Mesenchymal stem cell (in vitro differentiated cells and primary cell): ENCODE data around the gene TMEM178A.

ENCODE experiments used
- DNase-seq: peaks from one replicate; pipeline ENCODE4 v3.0.0-alpha.2; 2013
- H2AFZ ChIP-seq: one replicate; pipeline ENCODE4 v1.6.1; 2013; ENCODE audit warnings: low read depth, mild to moderate bottlenecking, control low read depth, inconsistent platforms, low read length, moderate library complexity
- H2AK5ac ChIP-seq: 2 replicates; pipeline ENCODE4 v1.6.1; 2013; ENCODE audit warnings: low read length, moderate library complexity, mild to moderate bottlenecking, inconsistent platforms; ENCODE audit not compliant: severe bottlenecking
- H2BK120ac ChIP-seq: one replicate; pipeline ENCODE4 v1.6.1; 2013; ENCODE audit warnings: low read depth, mild to moderate bottlenecking, inconsistent platforms, low read length, moderate library complexity
- H2BK12ac ChIP-seq, 2 experiments: one replicate each; pipeline ENCODE4 v1.6.1; 2013; ENCODE audit warnings: inconsistent platforms in 2 of 2, low read length in 2 of 2, mild to moderate bottlenecking in 2 of 2, moderate library complexity in 2 of 2, control low read depth in 1 of 2
- H2BK15ac ChIP-seq: one replicate; pipeline ENCODE4 v1.6.1; 2013; ENCODE audit warnings: mild to moderate bottlenecking, low read depth, inconsistent platforms; ENCODE audit not compliant: poor library complexity, severe bottlenecking
- H2BK5ac ChIP-seq: 2 replicates; pipeline ENCODE4 v1.6.1; 2013; ENCODE audit warnings: low read depth, mild to moderate bottlenecking, low read length, control low read depth, inconsistent platforms; ENCODE audit not compliant: poor library complexity, severe bottlenecking
- H3K14ac ChIP-seq, 2 experiments: one replicate each; pipeline ENCODE4 v1.6.1; 2013; ENCODE audit warnings: inconsistent platforms in 2 of 2, low read length in 2 of 2, control low read depth in 1 of 2, mild to moderate bottlenecking in 1 of 2, moderate library complexity in 1 of 2
- H3K18ac ChIP-seq, 2 experiments: one replicate each; pipeline ENCODE4 v1.6.1; 2013; ENCODE audit warnings: inconsistent platforms in 2 of 2, low read length in 2 of 2, control low read depth in 1 of 2, low read depth in 1 of 2, mild to moderate bottlenecking in 1 of 2
- H3K23ac ChIP-seq, 2 experiments: one replicate each; pipeline ENCODE4 v1.6.1; 2013; ENCODE audit warnings: inconsistent platforms in 2 of 2, low read length in 2 of 2, mild to moderate bottlenecking in 2 of 2, moderate library complexity in 2 of 2, control low read depth in 1 of 2
- H3K27ac ChIP-seq: 2 replicates; pipeline ENCODE4 v1.5.1; 2013; ENCODE audit warnings: mild to moderate bottlenecking, moderate library complexity, low read length, control low read depth, inconsistent platforms; ENCODE audit not compliant: poor library complexity, severe bottlenecking
- H3K27me3 ChIP-seq, 2 experiments: 2 replicates each; pipeline versions ENCODE4 v1.6.1 to v1.7.0; 2013; ENCODE audit warnings: low read length in 2 of 2, mild to moderate bottlenecking in 2 of 2, moderate library complexity in 2 of 2, control low read depth in 1 of 2, inconsistent platforms in 1 of 2; ENCODE audit not compliant: control insufficient read depth in 1 of 2, insufficient read depth in 1 of 2
- H3K36me3 ChIP-seq, 2 experiments: 2 replicates each; pipeline versions ENCODE4 v1.6.1 to v1.7.0; 2013; ENCODE audit warnings: low read length in 2 of 2, control low read depth in 1 of 2, inconsistent platforms in 1 of 2, low read depth in 1 of 2, mild to moderate bottlenecking in 1 of 2; ENCODE audit not compliant: insufficient read depth in 2 of 2, control insufficient read depth in 1 of 2
- H3K4ac ChIP-seq, 2 experiments: one replicate each; pipeline ENCODE4 v1.6.1; 2013; ENCODE audit warnings: inconsistent platforms in 2 of 2, low read length in 2 of 2, mild to moderate bottlenecking in 2 of 2, moderate library complexity in 2 of 2, control low read depth in 1 of 2, low read depth in 1 of 2
- H3K4me1 ChIP-seq: 2 replicates; pipeline ENCODE4 v1.6.1; 2013; ENCODE audit warnings: low read depth, low read length, control low read depth; ENCODE audit not compliant: control insufficient read depth, insufficient read depth
- H3K4me2 ChIP-seq: 2 replicates; pipeline ENCODE4 v1.6.1; 2013; ENCODE audit warnings: low read length, mild to moderate bottlenecking, inconsistent platforms; ENCODE audit not compliant: poor library complexity, severe bottlenecking
- H3K4me3 ChIP-seq, 2 experiments: 2 replicates each; pipeline versions ENCODE4 v1.5.1 to v1.7.0; 2013; ENCODE audit warnings: low read length in 2 of 2, mild to moderate bottlenecking in 2 of 2, control low read depth in 1 of 2, low read depth in 1 of 2; ENCODE audit not compliant: insufficient read depth in 1 of 2
- H3K79me1 ChIP-seq: replicated peaks from 2 replicates; pipeline ENCODE4 v1.6.1; 2013; ENCODE audit warnings: mild to moderate bottlenecking, control low read depth, low read length, inconsistent platforms; ENCODE audit not compliant: poor library complexity, severe bottlenecking
- H3K9ac ChIP-seq: 2 replicates; pipeline ENCODE4 v1.7.0; 2013; ENCODE audit warnings: mild to moderate bottlenecking, low read length, moderate library complexity
- H3K9me3 ChIP-seq: 2 replicates; pipeline ENCODE4 v1.7.0; 2013; ENCODE audit warnings: mild to moderate bottlenecking, low read length; ENCODE audit not compliant: control insufficient read depth
- H4K8ac ChIP-seq: one replicate; pipeline ENCODE4 v1.6.1; 2013; ENCODE audit warnings: inconsistent platforms, mild to moderate bottlenecking, low read length, moderate library complexity
- H4K91ac ChIP-seq: one replicate; pipeline ENCODE4 v1.6.1; 2013; ENCODE audit warnings: mild to moderate bottlenecking, low read length, inconsistent platforms
- WGBS: methylation state at CpG from one replicate; pipeline ENCODE4 v1.1.7; 2013; ENCODE audit warnings: mixed read lengths; 5-methylcytosine and 5-hydroxymethylcytosine counted together

TMEM178A gene

GRCh38 chr2:39736640-39737039 lies 70.9 kb downstream of the TMEM178A start:
- H2BK12ac ChIP-seq = no peak overlapping the region
- peaks cover 12% of the 10 kb centered on the region for H3K79me1 ChIP-seq
- 70% methylated on average over 6 of the region's 6 CpGs for WGBS
- no peak overlapping the region for H3K14ac ChIP-seq
- H3K36me3 ChIP-seq = peaks cover 0 to 70% of the 10 kb centered on the region in 2 experiments
- no peak overlapping the region for H3K18ac ChIP-seq
- no peaks in the 10 kb centered on the region for H3K27me3 ChIP-seq
- no peak overlapping the region for H3K23ac ChIP-seq
- no peak overlapping the region for H3K4me3 ChIP-seq
- no peak overlapping the region for H2BK15ac ChIP-seq
- H4K91ac ChIP-seq = no peak overlapping the region
- H3K9ac ChIP-seq = no peak overlapping the region
- no peak overlapping the region for H2BK5ac ChIP-seq
- H3K4me1 ChIP-seq = peaks cover 20% of the 10 kb centered on the region
- DNase-seq = peak; percentile 85
- H2BK120ac ChIP-seq = no peak overlapping the region
- no peak overlapping the region for H3K4ac ChIP-seq
- no peak overlapping the region for H2AK5ac ChIP-seq
- H2AFZ ChIP-seq = no peak overlapping the region
- peak overlapping the region; percentile 53 for H3K27ac ChIP-seq
- no peak overlapping the region for H3K4me2 ChIP-seq
- no peak overlapping the region for H4K8ac ChIP-seq
- no peaks in the 10 kb centered on the region for H3K9me3 ChIP-seq

- 9% methylated on average over 8 of the region's 8 CpGs for WGBS
- peak overlapping the region; percentile 44 to 93 for H3K18ac ChIP-seq
Measured at GRCh38 chr2:39737661-39738060, 71.9 kb downstream of the TMEM178A start.

GRCh38 chr2:39738936-39739335 lies 73.2 kb downstream of the TMEM178A start:
- no peak overlapping the region for H3K23ac ChIP-seq
- H3K27me3 ChIP-seq = no peaks in the 10 kb centered on the region
- H2AFZ ChIP-seq = no peak overlapping the region
- H4K91ac ChIP-seq = no peak overlapping the region
- H3K4me2 ChIP-seq = no peak overlapping the region
- WGBS = 79% methylated on average over 2 of the region's 2 CpGs
- no peak overlapping the region for H2BK120ac ChIP-seq
- H3K9ac ChIP-seq = no peak overlapping the region
- peak overlapping the region; percentile 47 for H3K27ac ChIP-seq
- no peaks in the 10 kb centered on the region for H3K9me3 ChIP-seq
- H2AK5ac ChIP-seq = no peak overlapping the region
- no peak overlapping the region for H2BK12ac ChIP-seq
- no peak for DNase-seq
- H3K4me1 ChIP-seq = peaks cover 13% of the 10 kb centered on the region
- H2BK15ac ChIP-seq = no peak overlapping the region
- no peak overlapping the region for H3K4ac ChIP-seq
- peaks cover 11% of the 10 kb centered on the region for H3K79me1 ChIP-seq
- peaks cover 0 to 84% of the 10 kb centered on the region in 2 experiments for H3K36me3 ChIP-seq
- H4K8ac ChIP-seq = no peak overlapping the region
- H3K14ac ChIP-seq = no peak overlapping the region
- H3K4me3 ChIP-seq = no peak overlapping the region
- no peak overlapping the region for H3K18ac ChIP-seq
- no peak overlapping the region for H2BK5ac ChIP-seq

More at GRCh38 chr2:39737661-39738060, 71.9 kb downstream of the TMEM178A start:
- no peak overlapping the region for H2AFZ ChIP-seq
- no peak overlapping the region for H2BK120ac ChIP-seq
- H3K36me3 ChIP-seq = peaks cover 0 to 80% of the 10 kb centered on the region in 2 experiments
- no peaks in the 10 kb centered on the region for H3K9me3 ChIP-seq
- no peak overlapping the region for H3K23ac ChIP-seq
- peak overlapping the region; percentile 72 for H2AK5ac ChIP-seq
- peak overlapping the region; percentile 79 for H3K27ac ChIP-seq
- H3K4me3 ChIP-seq = no peak overlapping the region
- peak; percentile 89 for DNase-seq
- H3K27me3 ChIP-seq = no peaks in the 10 kb centered on the region
- H2BK5ac ChIP-seq = peak overlapping the region; percentile 61
- H2BK12ac ChIP-seq = peak overlapping the region in 1 of 2 experiments; percentile 71
- H2BK15ac ChIP-seq = no peak overlapping the region
- H3K4me2 ChIP-seq = peak overlapping the region; percentile 48
- H4K91ac ChIP-seq = peak overlapping the region; percentile 52
- H3K4ac ChIP-seq = peak overlapping the region in 1 of 2 experiments; percentile 12
- H3K14ac ChIP-seq = no peak overlapping the region
- H4K8ac ChIP-seq = peak overlapping the region; percentile 10
- peaks cover 13% of the 10 kb centered on the region for H3K79me1 ChIP-seq
- H3K9ac ChIP-seq = peak overlapping the region; percentile 14
- peaks cover 13% of the 10 kb centered on the region for H3K4me1 ChIP-seq

GRCh38 chr2:39739386-39739785 lies 73.7 kb downstream of the TMEM178A start:
- Histone ChIP-seq H2AK5ac (no peak overlapping the region), H3K4me1 (peaks cover 13% of the 10 kb centered on the region), H2AFZ (no peak overlapping the region), H3K36me3 (peaks cover 0 to 88% of the 10 kb centered on the region in 2 experiments), H3K18ac (no peak overlapping the region), H2BK120ac (no peak overlapping the region), H2BK15ac (no peak overlapping the region), H2BK5ac (no peak overlapping the region), H3K4me2 (no peak overlapping the region), H3K79me1 (peaks cover 9% of the 10 kb centered on the region), H3K27ac (peak overlapping the region; percentile 47), H4K8ac (no peak overlapping the region), H3K9ac (no peak overlapping the region), H3K27me3 (no peaks in the 10 kb centered on the region), H4K91ac (no peak overlapping the region), H2BK12ac (no peak overlapping the region), H3K23ac (no peak overlapping the region), H3K4ac (no peak overlapping the region), H3K4me3 (no peak overlapping the region), H3K9me3 (no peaks in the 10 kb centered on the region), H3K14ac (no peak overlapping the region)
- no peak for DNase-seq
- 78% methylated on average over 5 of the region's 5 CpGs for WGBS
